Calu3 (cell line): Measurements from ENCODE around the gene ALDOB. TPM values are rescaled to one million over a fixed set of nuclear protein-coding genes. Genes with fewer than 3 reads are reported as not detected.
A peak's percentile ranks its signal among the peaks of the same experiment; 100 is the strongest.
"Not testable (repeated sequence)": the region's sequence is repeated elsewhere in the genome, so short reads cannot be mapped to it uniquely, and the experiment has no call there.

Experiments used
- BruUV-seq: library from RNA; stranded (reverse); fragments of 400-500 nt; replicated peaks from 2 replicates; lab custom pipeline; 2021; lab: Mats Ljungman, UMichigan
- CTCF ChIA-PET: fragments of 300-600 bp; sonication (Branson Sonifier 250); formaldehyde crosslinking; loops from one replicate; lab custom pipeline; 2022; ENCODE audit warnings: antibody characterized with exemption; lab: Charles Lee
- DNase-seq: peaks from one replicate; pipeline ENCODE4 v3.0.0; 2022
- H3K27ac Mint-ChIP-seq: one replicate; pipeline ENCODE4 v1.8.0; 2022; ENCODE audit warnings: mixed read lengths; ENCODE audit not compliant: unreplicated experiment
- H3K27me3 Mint-ChIP-seq: one replicate; pipeline ENCODE4 v1.8.0; 2022; ENCODE audit warnings: mixed read lengths; ENCODE audit not compliant: unreplicated experiment
- H3K36me3 Mint-ChIP-seq: one replicate; pipeline ENCODE4 v1.8.0; 2022; ENCODE audit warnings: mild to moderate bottlenecking, moderate library complexity, mixed read lengths; ENCODE audit not compliant: insufficient read depth, unreplicated experiment
- H3K4me1 Mint-ChIP-seq: one replicate; pipeline ENCODE4 v1.8.0; 2022; ENCODE audit warnings: mild to moderate bottlenecking, low read depth, mixed read lengths; ENCODE audit not compliant: unreplicated experiment
- H3K4me3 Mint-ChIP-seq: one replicate; pipeline ENCODE4 v1.8.0; 2022; ENCODE audit warnings: mild to moderate bottlenecking, low read depth, moderate library complexity, mixed read lengths; ENCODE audit not compliant: unreplicated experiment
- H3K9me3 Mint-ChIP-seq: one replicate; pipeline ENCODE4 v1.8.0; 2022; ENCODE audit warnings: low read depth, mixed read lengths; ENCODE audit not compliant: unreplicated experiment
- intact Hi-C: fragments of 100-400 bp; cut with micrococcal nuclease; formaldehyde crosslinking; loops from one replicate; pipeline ENCODE4 v1.10.0; 2022; ENCODE audit not compliant: unreplicated experiment
- total RNA-seq: library from RNA; stranded (reverse); gene quantifications from 2 replicates; pipeline ENCODE4 v1.2.3, GENCODE V29; 2022
- TF ChIP-seq, protein P1 (sequence below): fragments of 200-600 bp; IDR thresholded peaks from one replicate; pipeline ENCODE4 v1.8.0; 2022; ENCODE audit warnings: antibody characterized with exemption; ENCODE audit not compliant: unreplicated experiment

ALDOB gene
- total RNA-seq, 1 experiment from 2014 or later, result 7.4 TPM

DNA sequence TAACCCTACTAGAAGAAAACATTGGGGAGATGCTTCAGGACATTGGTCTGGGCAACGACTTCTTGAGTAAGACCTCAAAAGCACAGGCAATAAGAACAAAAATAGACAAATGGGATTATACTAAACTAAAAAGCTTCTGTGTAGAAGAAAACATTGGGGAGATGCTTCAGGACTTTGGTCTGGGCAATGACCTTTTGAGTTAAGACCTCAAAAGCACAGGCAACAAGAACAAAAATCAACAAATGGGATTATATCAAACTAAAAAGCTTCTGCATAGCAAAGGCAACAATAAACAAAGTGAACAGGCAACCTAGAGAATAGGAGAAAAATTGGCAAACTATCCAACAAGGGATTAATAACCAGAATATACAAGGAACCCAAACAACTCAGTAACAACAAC is 40.9 kb downstream of the ALDOB start:
- no peak overlapping the region for H3K27ac Mint-ChIP-seq
- TF ChIP-seq, protein P1, sequence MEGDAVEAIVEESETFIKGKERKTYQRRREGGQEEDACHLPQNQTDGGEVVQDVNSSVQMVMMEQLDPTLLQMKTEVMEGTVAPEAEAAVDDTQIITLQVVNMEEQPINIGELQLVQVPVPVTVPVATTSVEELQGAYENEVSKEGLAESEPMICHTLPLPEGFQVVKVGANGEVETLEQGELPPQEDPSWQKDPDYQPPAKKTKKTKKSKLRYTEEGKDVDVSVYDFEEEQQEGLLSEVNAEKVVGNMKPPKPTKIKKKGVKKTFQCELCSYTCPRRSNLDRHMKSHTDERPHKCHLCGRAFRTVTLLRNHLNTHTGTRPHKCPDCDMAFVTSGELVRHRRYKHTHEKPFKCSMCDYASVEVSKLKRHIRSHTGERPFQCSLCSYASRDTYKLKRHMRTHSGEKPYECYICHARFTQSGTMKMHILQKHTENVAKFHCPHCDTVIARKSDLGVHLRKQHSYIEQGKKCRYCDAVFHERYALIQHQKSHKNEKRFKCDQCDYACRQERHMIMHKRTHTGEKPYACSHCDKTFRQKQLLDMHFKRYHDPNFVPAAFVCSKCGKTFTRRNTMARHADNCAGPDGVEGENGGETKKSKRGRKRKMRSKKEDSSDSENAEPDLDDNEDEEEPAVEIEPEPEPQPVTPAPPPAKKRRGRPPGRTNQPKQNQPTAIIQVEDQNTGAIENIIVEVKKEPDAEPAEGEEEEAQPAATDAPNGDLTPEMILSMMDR, result no peak
- intact Hi-C loops, result no loop called here
- no peaks in the 10 kb centered on the region for H3K27me3 Mint-ChIP-seq
- peaks cover 11% of the 10 kb centered on the region for H3K9me3 Mint-ChIP-seq
- H3K4me1 Mint-ChIP-seq, result peaks cover 29% of the 10 kb centered on the region
- H3K36me3 Mint-ChIP-seq, result peaks cover 40% of the 10 kb centered on the region
- H3K4me3 Mint-ChIP-seq, result no peak overlapping the region
- no TSS peak for BruUV-seq
- CTCF ChIA-PET, result no interaction called here
- DNase-seq, result no peak

DNA sequence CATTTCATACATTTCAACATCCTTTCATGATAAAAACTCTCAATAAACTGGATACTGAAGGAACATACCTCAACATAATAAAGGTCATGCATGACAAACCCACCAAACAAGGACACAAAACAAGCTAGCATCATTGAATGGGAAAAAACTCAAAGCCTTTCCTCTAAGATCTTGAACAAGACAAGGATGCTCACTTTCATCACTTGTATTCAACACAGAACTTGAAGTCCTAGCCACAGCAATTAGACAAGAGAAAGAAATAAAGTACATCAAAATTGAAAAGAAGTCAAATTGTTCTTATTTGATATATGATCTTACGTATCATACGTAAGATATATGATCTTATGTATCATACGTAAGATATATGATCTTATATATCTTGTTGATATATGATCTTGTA is 42.4 kb downstream of the ALDOB start:
- Mint-ChIP-seq H3K36me3 (peaks cover 24% of the 10 kb centered on the region), H3K4me3 (no peak overlapping the region), H3K4me1 (peaks cover 35% of the 10 kb centered on the region), H3K27me3 (no peaks in the 10 kb centered on the region), H3K27ac (no peak overlapping the region), H3K9me3 (peaks cover 11% of the 10 kb centered on the region)
- intact Hi-C loops, result no loop called here
- TF ChIP-seq, protein P1, result no peak
- BruUV-seq, result no TSS peak
- CTCF ChIA-PET, result no interaction called here
- no peak for DNase-seq

DNA sequence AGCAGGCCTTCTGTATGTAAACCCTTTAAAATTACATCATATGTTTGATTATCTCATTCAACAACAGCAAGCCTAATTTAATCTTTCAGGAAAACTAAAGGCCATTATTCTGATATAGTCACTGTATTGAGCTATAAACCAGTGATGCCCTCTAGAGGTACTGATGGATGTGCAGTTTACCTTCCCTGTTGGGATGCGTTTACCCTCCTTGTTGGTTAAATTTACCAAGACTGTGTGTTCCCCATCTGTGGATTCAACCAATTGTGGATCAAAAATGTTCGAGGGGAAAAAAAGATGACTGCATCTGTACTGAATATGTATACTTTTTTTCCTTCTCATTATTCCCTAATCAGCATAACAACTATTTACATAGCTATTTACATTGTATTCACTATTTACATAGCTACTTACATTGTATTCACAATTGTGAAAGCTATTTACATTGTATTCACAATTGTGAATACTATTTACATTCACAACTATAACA is 47.0 kb downstream of the ALDOB start:
- peak overlapping the region; percentile 69 for H3K27ac Mint-ChIP-seq
- CTCF ChIA-PET, result interaction anchor here (0.8 to 1.9 kb wide), 11 partner anchors 10 to 269 kb away, joined by 3 to 13 read pairs (median 3); partner anchors contain the start of genes MRPL50 and ZNF189
- TF ChIP-seq, protein P1, result peak; percentile 13
- no peak for DNase-seq
- peaks cover 38% of the 10 kb centered on the region for H3K4me1 Mint-ChIP-seq
- H3K27me3 Mint-ChIP-seq, result no peaks in the 10 kb centered on the region
- peaks cover 13% of the 10 kb centered on the region for H3K9me3 Mint-ChIP-seq
- H3K4me3 Mint-ChIP-seq, result no peak overlapping the region
- BruUV-seq, result no TSS peak
- peaks cover 10% of the 10 kb centered on the region for H3K36me3 Mint-ChIP-seq
- intact Hi-C loops, result loop anchor here (1.0 to 5.0 kb wide), 6 partner anchors 36 to 676 kb away; partner anchors contain the start of gene RNF20

DNA sequence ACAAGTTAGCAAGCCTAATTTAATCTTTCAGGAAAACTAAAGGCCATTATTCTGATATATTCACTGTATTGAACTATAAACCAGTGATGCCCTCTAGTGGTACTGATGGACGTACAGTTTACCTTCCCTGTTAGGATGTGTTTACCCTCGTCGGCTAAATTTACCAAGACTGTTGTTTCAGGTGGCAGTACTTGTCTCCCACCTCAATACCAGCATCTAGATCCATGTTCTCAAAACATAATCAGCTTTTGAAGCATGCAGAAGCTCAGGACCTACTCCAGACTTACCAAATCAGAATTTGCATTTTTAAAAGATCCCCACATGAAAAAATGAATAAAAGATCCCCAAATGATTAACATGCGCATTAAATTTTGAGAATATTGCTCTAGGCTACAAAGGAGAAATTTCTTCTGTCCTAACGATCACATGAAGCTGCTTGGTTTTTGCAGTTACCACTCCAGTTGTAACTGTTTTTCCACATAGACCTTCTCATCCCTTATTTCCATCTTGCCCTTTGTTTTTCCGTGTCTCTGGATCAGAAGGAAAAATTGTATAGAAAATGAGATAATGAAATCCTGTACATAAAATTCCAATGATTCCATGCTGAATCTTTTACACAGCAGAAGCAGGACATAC is 47.6 kb downstream of the ALDOB start:
- CTCF ChIA-PET, result interaction anchor here (0.8 to 1.9 kb wide), 10 partner anchors 11 to 269 kb away, joined by 3 to 13 read pairs (median 3); partner anchors contain the start of genes MRPL50 and ZNF189
- Mint-ChIP-seq H3K27ac (peak overlapping the region; percentile 69), H3K36me3 (peaks cover 10% of the 10 kb centered on the region), H3K9me3 (peaks cover 13% of the 10 kb centered on the region), H3K27me3 (no peaks in the 10 kb centered on the region), H3K4me1 (peaks cover 38% of the 10 kb centered on the region), H3K4me3 (no peak overlapping the region)
- intact Hi-C loops, result loop anchor here (1.0 to 5.0 kb wide), 7 partner anchors 36 to 676 kb away; partner anchors contain the start of gene RNF20
- no TSS peak for BruUV-seq
- DNase-seq, result peak; percentile 34
- TF ChIP-seq, protein P1, result peak; percentile 19

DNA sequence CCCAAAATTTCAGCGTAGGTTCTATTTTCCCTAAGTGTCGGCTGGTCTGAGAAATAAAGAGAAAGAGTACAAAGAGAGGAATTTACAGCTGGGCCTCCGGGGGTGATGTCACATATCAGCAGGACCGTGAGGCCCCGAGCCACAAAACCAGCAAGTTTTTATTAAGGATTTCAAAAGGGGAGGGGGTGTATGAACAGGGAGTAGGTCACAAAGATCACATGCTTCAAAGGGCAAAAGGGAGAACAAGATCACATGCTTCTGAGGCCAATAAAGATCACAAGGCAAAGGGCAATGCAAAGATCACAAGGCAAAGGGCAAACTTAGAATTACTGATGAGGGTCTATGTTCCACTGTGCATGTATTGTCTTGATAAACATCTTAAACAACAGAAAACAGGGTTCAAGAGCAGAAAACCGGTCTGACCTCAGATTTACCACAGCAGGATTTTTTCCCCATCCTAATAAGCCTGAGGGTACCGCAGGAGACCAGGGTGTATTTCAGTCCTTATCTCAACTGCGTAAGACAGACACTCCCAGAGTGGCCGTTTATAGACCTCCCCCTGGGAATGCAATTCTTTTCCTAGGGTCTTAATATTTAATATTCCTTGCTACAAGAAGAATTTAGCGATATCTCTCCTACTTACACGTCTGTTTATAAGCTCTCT is 50.6 kb downstream of the ALDOB start, which contains the start of gene BAAT:
TSS of gene BAAT (minus strand) at position 134 of the 664 bp plus-strand sequence. CDS start 13,602 bp downstream, outside the sequence.
- DNase-seq, CTCF ChIA-PET, H3K9me3 Mint-ChIP-seq, H3K27me3 Mint-ChIP-seq, BruUV-seq: not testable (repeated sequence)
- peak within 1 kb of the TSS; percentile 66 for H3K4me3 Mint-ChIP-seq
- intact Hi-C loops, result loop anchor here (5.0 kb wide), 5 partner anchors 33 to 783 kb away; partner anchors contain the start of gene RNF20
- H3K27ac Mint-ChIP-seq, result peak within 1 kb of the TSS; percentile 65
- peaks cover 12% of the 10 kb centered on the region for H3K36me3 Mint-ChIP-seq
- peaks cover 18% of the 10 kb centered on the region for H3K4me1 Mint-ChIP-seq
